Panc1 (cell line): Measurements from ENCODE around the gene FBXW7. TPM values are rescaled to one million over a fixed set of nuclear protein-coding genes. Genes with fewer than 3 reads are reported as not detected.

Source experiments
- ATAC-seq: fragments of 200-7000 bp; cut with Tn5 transposase; 2 replicates; pipeline ENCODE4 v1.9.1; 2020; ENCODE audit warnings: mild to moderate bottlenecking, moderate library complexity
- BruUV-seq: library from RNA; stranded (reverse); fragments of 400-500 nt; replicated peaks from 2 replicates; lab custom pipeline; 2021; lab: Mats Ljungman, UMichigan
- CTCF ChIA-PET: fragments of 300-600 bp; sonication (Branson Sonifier 250); formaldehyde crosslinking; loops from one replicate; lab custom pipeline; 2022; ENCODE audit warnings: antibody characterized with exemption; lab: Charles Lee
- POLR2A ChIA-PET: fragments of 300-600 bp; sonication (Branson Sonifier 250); formaldehyde crosslinking; loops from one replicate; lab custom pipeline; 2022; ENCODE audit warnings: antibody characterized with exemption; lab: Charles Lee
- DNase-seq: peaks from one replicate; pipeline ENCODE4 v3.0.0-alpha.2; 2010; ENCODE audit warnings: low read depth, low spot score
- H3K27ac ChIP-seq: 2 replicates; pipeline ENCODE4 v1.5.1; 2011; ENCODE audit warnings: mild to moderate bottlenecking, low read length, inconsistent platforms
- H3K27me3 ChIP-seq: fragments of 200-500 bp; sonication (Bioruptor generic); 2 replicates; pipeline ENCODE4 v1.6.0; 2014; ENCODE audit warnings: low read length, inconsistent platforms; ENCODE audit not compliant: control insufficient read depth, insufficient read depth
- H3K36me3 ChIP-seq: fragments of 200-500 bp; sonication (Bioruptor generic); 2 replicates; pipeline ENCODE4 v1.5.1; 2014; ENCODE audit warnings: inconsistent platforms, mild to moderate bottlenecking, low read length, moderate library complexity; ENCODE audit not compliant: control insufficient read depth, insufficient read depth
- H3K4me1 ChIP-seq: 2 replicates; pipeline ENCODE4 v1.5.1; 2011; ENCODE audit warnings: inconsistent platforms, mild to moderate bottlenecking, low read length, moderate library complexity; ENCODE audit not compliant: control insufficient read depth, insufficient read depth
- H3K4me3 ChIP-seq, 2 experiments: 2 replicates each; pipeline ENCODE4 v1.5.1; 2011 to 2012; ENCODE audit warnings: low read depth in 2 of 2, low read length in 2 of 2, mild to moderate bottlenecking in 2 of 2, inconsistent platforms in 1 of 2, moderate library complexity in 1 of 2
- H3K9me3 ChIP-seq: fragments of 200-500 bp; sonication (Bioruptor generic); 2 replicates; pipeline ENCODE4 v1.5.1; 2014; ENCODE audit warnings: low read depth, mild to moderate bottlenecking, inconsistent platforms, low read length, moderate library complexity; ENCODE audit not compliant: control insufficient read depth, insufficient read depth
- CTCF ChIP-seq: fragments of 450-650 bp; IDR thresholded peaks from 2 replicates; pipeline ENCODE4 v1.5.1; 2017; ENCODE audit warnings: mild to moderate bottlenecking
- POLR2AphosphoS5 ChIP-seq: IDR thresholded peaks from 2 replicates; pipeline ENCODE4 v1.6.1; 2012; ENCODE audit warnings: mild to moderate bottlenecking, low read depth, low read length, moderate library complexity
- REST ChIP-seq, 2 experiments: IDR thresholded peaks; 2 replicates each; pipeline ENCODE4 v1.6.1; 2011 to 2012; ENCODE audit warnings: low read depth in 2 of 2, control low read depth in 1 of 2, low read length in 1 of 2, mild to moderate bottlenecking in 1 of 2, moderate library complexity in 1 of 2; ENCODE audit not compliant: insufficient read depth in 1 of 2
- SIN3A ChIP-seq: IDR thresholded peaks from 2 replicates; pipeline ENCODE4 v1.6.1; 2012; ENCODE audit warnings: low read depth, mild to moderate bottlenecking, low read length, moderate library complexity, borderline replicate concordance; ENCODE audit not compliant: insufficient read depth
- TCF7L2 ChIP-seq: IDR thresholded peaks from 2 replicates; pipeline ENCODE4 v1.6.1; 2011; ENCODE audit warnings: mild to moderate bottlenecking, low read depth, low read length, inconsistent platforms
- in situ Hi-C: cut with HindIII; loops from 2 replicates; pipeline ENCODE4 v1.10.0; 2016; ENCODE audit warnings: low sequenced_read_pairs, low pct_unique_long_range_greater_than_20kb
- intact Hi-C: fragments of 100-400 bp; cut with micrococcal nuclease; formaldehyde crosslinking; loops from one replicate; pipeline ENCODE4 v1.10.0; 2022; ENCODE audit not compliant: unreplicated experiment
- total RNA-seq: library from RNA; stranded (reverse); gene quantifications from one replicate; pipeline ENCODE4 v1.2.1, GENCODE V29; 2021; ENCODE audit not compliant: unreplicated experiment

The FBXW7 gene
- total RNA-seq, 1 experiment from 2014 or later, result 16.2 TPM

GRCh38 chr4:152579107-152579764 lies 43.3 kb upstream of the FBXW7 start:
- no peak for ATAC-seq

GRCh38 chr4:152578670-152579069 lies 42.8 kb upstream of the FBXW7 start:
- Histone ChIP-seq H3K27ac (no peak overlapping the region), H3K27me3 (no peaks in the 10 kb centered on the region), H3K36me3 (no peaks in the 10 kb centered on the region), H3K9me3 (no peaks in the 10 kb centered on the region), H3K4me3 (no peak overlapping the region), H3K4me1 (no peaks in the 10 kb centered on the region)
- CTCF ChIA-PET, result no interaction called here
- POLR2A ChIA-PET, result no interaction called here
- no peak for ATAC-seq
- intact Hi-C loops, result no loop called here
- TF ChIP-seq CTCF, result no peak
- TF ChIP-seq POLR2AphosphoS5, result no peak
- no peak for TF ChIP-seq SIN3A
- TF ChIP-seq REST (IDR thresholded peaks at IDR 0.05; ENCODE audit: insufficient read depth in 1 of 2, low read depth in 2 of 2, low read length in 1 of 2), result no peak
- no peak for TF ChIP-seq TCF7L2
- no TSS peak for BruUV-seq
- no peak for DNase-seq
- in situ Hi-C loops, result no loop called here

More at GRCh38 chr4:152579107-152579764, 43.3 kb upstream of the FBXW7 start:
- intact Hi-C loops, result no loop called here
- Histone ChIP-seq H3K9me3 (no peaks in the 10 kb centered on the region), H3K27ac (no peak overlapping the region), H3K4me3 (no peak overlapping the region), H3K36me3 (no peaks in the 10 kb centered on the region), H3K27me3 (no peaks in the 10 kb centered on the region), H3K4me1 (no peaks in the 10 kb centered on the region)
- in situ Hi-C loops, result no loop called here
- DNase-seq, result no peak
- ChIA-PET CTCF (no interaction called here), POLR2A (no interaction called here)
- no peak for TF ChIP-seq POLR2AphosphoS5
- TF ChIP-seq TCF7L2, result no peak
- TF ChIP-seq SIN3A, result no peak
- TF ChIP-seq CTCF, result no peak
- no peak for TF ChIP-seq REST (IDR thresholded peaks at IDR 0.05; ENCODE audit: insufficient read depth in 1 of 2, low read depth in 2 of 2, low read length in 1 of 2)
- BruUV-seq, result no TSS peak
